Vagina (tissue), 2 donors: ENCODE measurements around the gene INTS7. TPM values are rescaled to one million over a fixed set of nuclear protein-coding genes. Genes with fewer than 3 reads are reported as not detected.
A peak's percentile ranks its signal among the peaks of the same experiment; 100 is the strongest.
"Not testable (repeated sequence)": the region's sequence is repeated elsewhere in the genome, so short reads cannot be mapped to it uniquely, and the experiment has no call there.

Experiments used
- DNase-seq, 2 donors: peaks; one replicate each; pipeline ENCODE4 v3.0.0-alpha.2; 2017; ENCODE audit errors: extremely low spot score in 2 of 2
- H3K27ac ChIP-seq: fragments of 200-600 bp; sonication (generic); one replicate; pipeline ENCODE4 v1.5.1; 2019
- H3K27me3 ChIP-seq: fragments of 200-600 bp; sonication (generic); one replicate; pipeline ENCODE4 v1.5.1; 2019
- H3K36me3 ChIP-seq, 2 donors: fragments of 200-600 bp; sonication (generic); one replicate each; pipeline ENCODE4 v1.5.1; 2017 to 2019
- H3K4me1 ChIP-seq: fragments of 200-600 bp; sonication (generic); one replicate; pipeline ENCODE4 v1.5.1; 2019
- H3K4me3 ChIP-seq, 2 donors: fragments of 200-600 bp; sonication (generic); 1 replicate in 1 of 2; 2 replicates in 1 of 2; pipeline ENCODE4 v1.5.1; 2016 to 2019
- H3K9me3 ChIP-seq: fragments of 200-600 bp; sonication (generic); one replicate; pipeline ENCODE4 v1.5.1; 2019
- CTCF ChIP-seq, 3 experiments: fragments of 450-650 bp in 2 of 3; fragments of 200-600 bp in 1 of 3; sonication (generic) in 1 of 3; IDR thresholded peaks; one replicate each; pipeline ENCODE4 v1.5.1; 2017 to 2019; ENCODE audit warnings: antibody characterized with exemption in 3 of 3, mild to moderate bottlenecking in 2 of 3, moderate library complexity in 2 of 3
- POLR2A ChIP-seq, 2 donors: fragments of 450-650 bp; IDR thresholded peaks; one replicate each; pipeline ENCODE4 v1.6.1; 2017; ENCODE audit warnings: antibody characterized with exemption in 2 of 2, mild to moderate bottlenecking in 2 of 2, moderate library complexity in 2 of 2
- POLR2AphosphoS5 ChIP-seq, 2 donors: sonication (generic); formaldehyde crosslinking; IDR thresholded peaks; one replicate each; pipeline ENCODE4 v1.9.0; 2017; ENCODE audit warnings: antibody characterized with exemption in 2 of 2, mild to moderate bottlenecking in 2 of 2, low read depth in 1 of 2; ENCODE audit not compliant: insufficient read depth in 1 of 2
- intact Hi-C: fragments of 100-400 bp; cut with DNase I; formaldehyde crosslinking; loops from one replicate; pipeline ENCODE4 v1.15.1; 2023
- total RNA-seq: library from RNA; depleted of rRNA; stranded (reverse); fragments of >200 nt; gene quantifications from one replicate; pipeline ENCODE4 v1.2.3, GENCODE V29; 2016

INTS7 gene
- total RNA-seq, 1 donor from 2014 or later: 10.8 TPM

GRCh38 chr1:211959221-211959620, 76.1 kb downstream of the INTS7 start:
- no peak overlapping the region for H3K4me3 ChIP-seq
- H3K36me3 ChIP-seq: peaks cover 0 to 7% of the 10 kb centered on the region in 2 donors
- H3K9me3 ChIP-seq: no peaks in the 10 kb centered on the region
- no peaks in the 10 kb centered on the region for H3K27me3 ChIP-seq
- no peak for TF ChIP-seq POLR2A (IDR thresholded peaks at IDR 0.05)
- TF ChIP-seq CTCF (IDR thresholded peaks at IDR 0.05): no peak
- TF ChIP-seq POLR2AphosphoS5 (IDR thresholded peaks at IDR 0.05; ENCODE audit: insufficient read depth in 1 of 2, low read depth in 1 of 2): no peak
- no peak overlapping the region for H3K27ac ChIP-seq
- no peak for DNase-seq
- no peaks in the 10 kb centered on the region for H3K4me1 ChIP-seq
- intact Hi-C loops: loop anchor here (2.0 kb wide), 1 partner anchor 14 kb away; no protein-coding TSS in a partner anchor

GRCh38 chr1:211954028-211954427, 81.3 kb downstream of the INTS7 start:
- H3K9me3 ChIP-seq, H3K27ac ChIP-seq, intact Hi-C loops, H3K27me3 ChIP-seq, DNase-seq, H3K36me3 ChIP-seq, H3K4me3 ChIP-seq, H3K4me1 ChIP-seq: not testable (repeated sequence)

- H3K4me3 ChIP-seq, DNase-seq, H3K27ac ChIP-seq, H3K36me3 ChIP-seq, H3K9me3 ChIP-seq, H3K4me1 ChIP-seq, H3K27me3 ChIP-seq, intact Hi-C loops: not testable (repeated sequence)
These were observed 81.8 kb downstream of the INTS7 start for GRCh38 chr1:211953543-211953942.

GRCh38 chr1:211952299-211952698, 83.1 kb downstream of the INTS7 start:
- Histone ChIP-seq H3K4me1 (no peaks in the 10 kb centered on the region), H3K27me3 (no peaks in the 10 kb centered on the region), H3K27ac (no peak overlapping the region), H3K9me3 (no peaks in the 10 kb centered on the region), H3K36me3 (peaks cover 0 to 4% of the 10 kb centered on the region in 2 donors), H3K4me3 (no peak overlapping the region)
- no peak for DNase-seq
- intact Hi-C loops: no loop called here
- TF ChIP-seq CTCF (IDR thresholded peaks at IDR 0.05) (no peak), POLR2AphosphoS5 (IDR thresholded peaks at IDR 0.05; ENCODE audit: insufficient read depth in 1 of 2, low read depth in 1 of 2) (no peak), POLR2A (IDR thresholded peaks at IDR 0.05) (no peak)

- Histone ChIP-seq H3K27me3 (no peaks in the 10 kb centered on the region), H3K9me3 (no peaks in the 10 kb centered on the region), H3K4me3 (no peak overlapping the region), H3K27ac (no peak overlapping the region), H3K36me3 (peaks cover 0 to 4% of the 10 kb centered on the region in 2 donors), H3K4me1 (no peaks in the 10 kb centered on the region)
- no peak for DNase-seq
- TF ChIP-seq POLR2AphosphoS5 (IDR thresholded peaks at IDR 0.05; ENCODE audit: insufficient read depth in 1 of 2, low read depth in 1 of 2): peak in 1 of 2 donors; percentile 42
- no peak for TF ChIP-seq CTCF (IDR thresholded peaks at IDR 0.05)
- TF ChIP-seq POLR2A (IDR thresholded peaks at IDR 0.05): no peak
- intact Hi-C loops: no loop called here
These were observed 83.5 kb downstream of the INTS7 start for GRCh38 chr1:211951856-211952255.

- no peak for TF ChIP-seq POLR2AphosphoS5 (IDR thresholded peaks at IDR 0.05; ENCODE audit: insufficient read depth in 1 of 2, low read depth in 1 of 2)
- no peak for TF ChIP-seq CTCF (IDR thresholded peaks at IDR 0.05)
- TF ChIP-seq POLR2A (IDR thresholded peaks at IDR 0.05): no peak
- no peak for DNase-seq
- intact Hi-C loops: no loop called here
- H3K9me3 ChIP-seq: no peaks in the 10 kb centered on the region
- H3K27ac ChIP-seq: no peak overlapping the region
- H3K4me1 ChIP-seq: no peaks in the 10 kb centered on the region
- no peaks in the 10 kb centered on the region for H3K27me3 ChIP-seq
- H3K36me3 ChIP-seq: peaks cover 0 to 10% of the 10 kb centered on the region in 2 donors
- H3K4me3 ChIP-seq: no peak overlapping the region
These were observed 87.0 kb downstream of the INTS7 start for GRCh38 chr1:211948377-211948776.
